Measurements from ENCODE around the gene VPS52.
"Not testable (repeated sequence)": the region's sequence is repeated elsewhere in the genome, so short reads cannot be mapped to it uniquely, and the experiment has no call there.

Gene VPS52

GRCh38 chr6:33288921-33289783 lies 17.5 kb upstream of the VPS52 start, which contains the start of the genes PFDN6 and WDR46:
Gene PFDN6 (plus strand): TSS chr6:33289601. CDS start chr6:33289857, 256 bp downstream.
Gene WDR46 (minus strand): TSS chr6:33289239. CDS start chr6:33289170, 69 bp downstream.
- in situ Hi-C loops (cut with HindIII; ENCODE audit: low sequenced_read_pairs), result no loop called here
- peak; percentile 95 for DNase-seq (ENCODE audit: low read depth, low spot score)
- TF ChIP-seq CTCF (IDR thresholded peaks at IDR 0.05; ENCODE audit: low read depth, low read length), result no peak
- H3K4me3 ChIP-seq (ENCODE audit: low read depth, low read length), result peak within 1 kb of the TSS; percentile 95

GRCh38 chr6:33288141-33288920 lies 16.7 kb upstream of the VPS52 start:
- in situ Hi-C loops (cut with HindIII; ENCODE audit: low sequenced_read_pairs), result no loop called here
- DNase-seq (ENCODE audit: low read depth, low spot score), result no peak
- no peak for TF ChIP-seq CTCF (IDR thresholded peaks at IDR 0.05; ENCODE audit: low read depth, low read length)
- peak overlapping the region; percentile 95 for H3K4me3 ChIP-seq (ENCODE audit: low read depth, low read length)

GRCh38 chr6:33286946-33287914 lies 15.6 kb upstream of the VPS52 start:
- TF ChIP-seq CTCF (IDR thresholded peaks at IDR 0.05; ENCODE audit: low read depth, low read length), result no peak
- in situ Hi-C loops (cut with HindIII; ENCODE audit: low sequenced_read_pairs), result no loop called here
- DNase-seq (ENCODE audit: low read depth, low spot score), result no peak
- H3K4me3 ChIP-seq (ENCODE audit: low read depth, low read length), result no peak overlapping the region

GRCh38 chr6:33285214-33285613 lies 13.5 kb upstream of the VPS52 start:
- H3K4me3 ChIP-seq (ENCODE audit: low read depth, low read length); in situ Hi-C loops (cut with HindIII; ENCODE audit: low sequenced_read_pairs): not testable (repeated sequence)

GRCh38 chr6:33280539-33280938 lies 8.9 kb upstream of the VPS52 start:
- H3K4me3 ChIP-seq (ENCODE audit: low read depth, low read length), result no peak overlapping the region
- no peak for TF ChIP-seq CTCF (IDR thresholded peaks at IDR 0.05; ENCODE audit: low read depth, low read length)
- no peak for DNase-seq (ENCODE audit: low read depth, low spot score)
- in situ Hi-C loops (cut with HindIII; ENCODE audit: low sequenced_read_pairs), result no loop called here

More at GRCh38 chr6:33285214-33285613, 13.5 kb upstream of the VPS52 start:
- not testable (repeated sequence) for DNase-seq (ENCODE audit: low read depth, low spot score)

- peak; percentile 45 for DNase-seq (ENCODE audit: low read depth, low spot score)
- TF ChIP-seq CTCF (IDR thresholded peaks at IDR 0.05; ENCODE audit: low read depth, low read length), result peak; percentile 53
- H3K4me3 ChIP-seq (ENCODE audit: low read depth, low read length), result no peak overlapping the region
- in situ Hi-C loops (cut with HindIII; ENCODE audit: low sequenced_read_pairs), result no loop called here
Observed at GRCh38 chr6:33279971-33280511, 8.4 kb upstream of the VPS52 start.

Measured in astrocyte of the spinal cord (primary cell).